Glutamatergic neuron (in vitro differentiated cells): Measurements from ENCODE around the gene RTEL1. TPM values are rescaled to one million over a fixed set of nuclear protein-coding genes. Genes with fewer than 3 reads are reported as not detected.

Experiments
- DNase-seq: peaks from one replicate; pipeline ENCODE4 v3.0.0; 2022
- H3K27ac Mint-ChIP-seq: one replicate; pipeline ENCODE4 v1.8.0; 2020; ENCODE audit warnings: mild to moderate bottlenecking, mixed read lengths, inconsistent platforms; ENCODE audit not compliant: unreplicated experiment
- H3K27me3 Mint-ChIP-seq: one replicate; pipeline ENCODE4 v1.8.0; 2020; ENCODE audit warnings: mild to moderate bottlenecking, moderate library complexity, mixed read lengths, inconsistent platforms; ENCODE audit not compliant: unreplicated experiment
- H3K36me3 Mint-ChIP-seq: one replicate; pipeline ENCODE4 v1.8.0; 2020; ENCODE audit warnings: mild to moderate bottlenecking, mixed read lengths, inconsistent platforms; ENCODE audit not compliant: unreplicated experiment
- H3K4me1 Mint-ChIP-seq: one replicate; pipeline ENCODE4 v1.8.0; 2020; ENCODE audit warnings: mild to moderate bottlenecking, low read depth, mixed read lengths, inconsistent platforms; ENCODE audit not compliant: unreplicated experiment
- H3K4me3 Mint-ChIP-seq: one replicate; pipeline ENCODE4 v1.8.0; 2020; ENCODE audit warnings: mild to moderate bottlenecking, mixed read lengths, inconsistent platforms; ENCODE audit not compliant: unreplicated experiment
- H3K9me3 Mint-ChIP-seq: one replicate; pipeline ENCODE4 v1.8.0; 2020; ENCODE audit warnings: mild to moderate bottlenecking, moderate library complexity, mixed read lengths, inconsistent platforms; ENCODE audit not compliant: unreplicated experiment
- total RNA-seq: library from RNA; stranded (reverse); fragmentation: NEBNext Ultra II Directional; extraction: Animal tissue kit (Norgen Biotek cat#: 25700); gene quantifications from one replicate; pipeline ENCODE4 v1.2.1, GENCODE V29; 2021; ENCODE audit not compliant: unreplicated experiment
- TF ChIP-seq, protein P1 (sequence below): fragments of 200-600 bp; sonication (generic); IDR thresholded peaks from one replicate; pipeline ENCODE4 v1.5.0; 2021; ENCODE audit not compliant: partially characterized antibody, unreplicated experiment

RTEL1 gene
- total RNA-seq, 1 donor from 2014 or later, result 36.3 TPM

DNA sequence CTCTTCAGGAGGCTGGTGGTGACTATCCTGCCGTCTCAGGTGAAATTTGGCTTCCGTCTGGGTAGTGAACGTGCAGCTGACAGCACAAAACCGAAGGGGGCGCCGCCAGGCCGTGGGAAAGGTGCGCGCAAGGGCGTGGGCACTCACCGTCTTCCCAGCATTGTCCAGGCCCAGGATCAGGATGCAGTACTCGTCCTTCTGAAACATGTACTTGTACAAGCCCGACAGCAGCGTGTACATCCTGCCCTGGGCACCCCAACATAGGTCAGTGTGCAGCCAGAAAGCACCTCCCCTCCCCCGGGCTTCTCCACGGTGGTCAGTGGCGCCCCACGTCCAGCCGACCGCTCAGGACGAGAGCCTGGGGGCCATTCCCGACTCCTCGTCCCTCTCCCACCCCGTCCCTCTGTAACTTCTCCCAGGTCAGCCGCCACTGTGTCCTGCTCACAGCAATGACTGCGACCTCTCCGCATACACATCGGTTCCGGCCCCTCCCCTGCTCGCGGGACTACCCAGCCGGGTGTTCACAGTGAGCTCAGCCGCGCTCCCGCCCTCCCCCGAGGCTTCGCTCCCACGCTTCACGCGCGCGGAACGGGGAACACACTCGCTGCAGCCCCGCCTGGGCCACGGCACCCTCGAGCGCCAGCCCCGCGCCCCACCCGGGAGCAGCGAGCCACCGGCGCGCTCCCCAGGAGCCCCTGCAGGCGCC lies 48.9 kb downstream of the RTEL1 start:
- Mint-ChIP-seq H3K27ac (peak overlapping the region; percentile 70), H3K27me3 (peaks cover 11% of the 10 kb centered on the region)
- TF ChIP-seq, protein P1, sequence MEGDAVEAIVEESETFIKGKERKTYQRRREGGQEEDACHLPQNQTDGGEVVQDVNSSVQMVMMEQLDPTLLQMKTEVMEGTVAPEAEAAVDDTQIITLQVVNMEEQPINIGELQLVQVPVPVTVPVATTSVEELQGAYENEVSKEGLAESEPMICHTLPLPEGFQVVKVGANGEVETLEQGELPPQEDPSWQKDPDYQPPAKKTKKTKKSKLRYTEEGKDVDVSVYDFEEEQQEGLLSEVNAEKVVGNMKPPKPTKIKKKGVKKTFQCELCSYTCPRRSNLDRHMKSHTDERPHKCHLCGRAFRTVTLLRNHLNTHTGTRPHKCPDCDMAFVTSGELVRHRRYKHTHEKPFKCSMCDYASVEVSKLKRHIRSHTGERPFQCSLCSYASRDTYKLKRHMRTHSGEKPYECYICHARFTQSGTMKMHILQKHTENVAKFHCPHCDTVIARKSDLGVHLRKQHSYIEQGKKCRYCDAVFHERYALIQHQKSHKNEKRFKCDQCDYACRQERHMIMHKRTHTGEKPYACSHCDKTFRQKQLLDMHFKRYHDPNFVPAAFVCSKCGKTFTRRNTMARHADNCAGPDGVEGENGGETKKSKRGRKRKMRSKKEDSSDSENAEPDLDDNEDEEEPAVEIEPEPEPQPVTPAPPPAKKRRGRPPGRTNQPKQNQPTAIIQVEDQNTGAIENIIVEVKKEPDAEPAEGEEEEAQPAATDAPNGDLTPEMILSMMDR, result no peak

GRCh38 chr20:63707558-63708300 lies 49.6 kb downstream of the RTEL1 start, which contains the start of the genes ARFRP1 and ZGPAT:
ARFRP1 (minus strand) TSS chr20:63707976; CDS start chr20:63707091, 885 bp downstream.
ZGPAT (plus strand) TSS chr20:63708039; CDS start chr20:63708581, 542 bp downstream.
- Mint-ChIP-seq H3K4me1 (peaks cover 16% of the 10 kb centered on the region), H3K27ac (peak within 1 kb of the TSS; percentile 73), H3K27me3 (peaks cover 11% of the 10 kb centered on the region), H3K9me3 (peaks cover 8% of the 10 kb centered on the region), H3K4me3 (peak within 1 kb of the TSS; percentile 96), H3K36me3 (peaks cover 12% of the 10 kb centered on the region)
- TF ChIP-seq, protein P1, result no peak
- DNase-seq, result peak; percentile 94

More for the DNA sequence above, 48.9 kb downstream of the RTEL1 start:
- DNase-seq, result peak; percentile 66
- Mint-ChIP-seq H3K4me3 (peak overlapping the region; percentile 89), H3K4me1 (peaks cover 16% of the 10 kb centered on the region), H3K36me3 (peaks cover 5% of the 10 kb centered on the region), H3K9me3 (peaks cover 11% of the 10 kb centered on the region)

DNA sequence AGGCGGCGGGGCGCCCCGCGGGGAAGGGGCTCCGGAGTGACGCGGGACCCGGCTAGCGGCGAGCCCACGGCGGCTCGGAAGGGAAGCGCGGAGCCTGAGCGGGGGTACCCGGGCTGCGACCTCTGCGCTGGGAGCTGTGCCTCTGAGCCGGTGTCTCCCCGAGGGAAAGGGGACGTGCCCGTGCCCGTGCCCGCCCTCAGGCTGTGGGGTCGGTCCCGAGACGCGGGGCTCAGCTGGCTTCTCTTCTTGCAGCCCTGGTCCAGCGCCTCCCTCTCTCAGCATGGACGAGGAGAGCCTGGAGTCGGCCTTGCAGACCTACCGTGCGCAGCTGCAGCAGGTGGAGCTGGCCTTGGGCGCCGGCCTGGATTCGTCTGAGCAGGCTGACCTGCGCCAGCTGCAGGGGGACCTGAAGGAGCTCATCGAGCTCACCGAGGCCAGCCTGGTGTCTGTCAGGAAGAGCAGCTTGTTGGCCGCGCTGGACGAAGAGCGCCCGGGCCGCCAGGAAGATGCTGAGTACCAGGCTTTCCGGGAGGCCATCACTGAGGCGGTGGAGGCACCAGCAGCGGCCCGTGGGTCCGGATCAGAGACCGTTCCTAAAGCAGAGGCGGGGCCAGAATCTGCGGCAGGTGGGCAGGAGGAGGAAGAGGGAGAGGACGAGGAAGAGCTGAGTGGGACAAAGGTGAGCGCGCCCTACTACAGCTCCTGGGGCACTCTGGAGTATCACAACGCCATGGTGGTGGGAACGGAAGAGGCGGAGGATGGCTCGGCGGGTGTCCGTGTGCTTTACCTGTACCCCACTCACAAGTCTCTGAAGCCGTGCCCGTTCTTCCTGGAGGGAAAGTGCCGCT lies 50.4 kb downstream of the RTEL1 start:
- Mint-ChIP-seq H3K27ac (peak overlapping the region; percentile 73), H3K27me3 (peaks cover 9% of the 10 kb centered on the region), H3K36me3 (peaks cover 16% of the 10 kb centered on the region), H3K4me1 (peaks cover 16% of the 10 kb centered on the region), H3K9me3 (peaks cover 6% of the 10 kb centered on the region), H3K4me3 (peak overlapping the region; percentile 96)
- peak; percentile 55 for DNase-seq
- TF ChIP-seq, protein P1, result no peak

GRCh38 chr20:63709149-63709527 lies 51.0 kb downstream of the RTEL1 start:
- H3K27me3 Mint-ChIP-seq, result peaks cover 9% of the 10 kb centered on the region

More at GRCh38 chr20:63709149-63709527, 51.0 kb downstream of the RTEL1 start:
- TF ChIP-seq, protein P1, result no peak
- peak overlapping the region; percentile 96 for H3K4me3 Mint-ChIP-seq
- H3K4me1 Mint-ChIP-seq, result peaks cover 16% of the 10 kb centered on the region
- peaks cover 6% of the 10 kb centered on the region for H3K9me3 Mint-ChIP-seq
- DNase-seq, result no peak
- H3K36me3 Mint-ChIP-seq, result peaks cover 16% of the 10 kb centered on the region
- no peak overlapping the region for H3K27ac Mint-ChIP-seq
